Lower leg skin (tissue), 4 donors: ENCODE measurements around the gene BNC2. TPM values are rescaled to one million over a fixed set of nuclear protein-coding genes. Genes with fewer than 3 reads are reported as not detected.
"Not testable (repeated sequence)": the region's sequence is repeated elsewhere in the genome, so short reads cannot be mapped to it uniquely, and the experiment has no call there.

ENCODE experiments used
- DNase-seq, 2 donors: peaks; one replicate each; pipeline ENCODE4 v3.0.0-alpha.2; 2019; ENCODE audit warnings: low spot score in 2 of 2
- H3K4me3 ChIP-seq: fragments of 200-600 bp; sonication (generic); 2 replicates; pipeline ENCODE4 v1.5.1; 2017; ENCODE audit warnings: mild to moderate bottlenecking, low read depth; ENCODE audit not compliant: poor library complexity, severe bottlenecking
- POLR2A ChIP-seq, 2 donors: fragments of 450-650 bp; IDR thresholded peaks; one replicate each; pipeline ENCODE4 v1.6.1; 2016 to 2017; ENCODE audit warnings: antibody characterized with exemption in 2 of 2, mild to moderate bottlenecking in 1 of 2, moderate library complexity in 1 of 2
- WGBS, 2 donors: methylation state at CpG; one replicate each; pipeline ENCODE4 v1.1.5; 2018; 5-methylcytosine and 5-hydroxymethylcytosine counted together
- intact Hi-C: fragments of 100-400 bp; cut with DNase I; formaldehyde crosslinking; loops from one replicate; pipeline ENCODE4 v1.15.0; 2023; ENCODE audit warnings: low total_unique reads
- total RNA-seq, 4 donors: library from RNA; depleted of rRNA; stranded (reverse); fragments of >200 nt; gene quantifications; one replicate each; pipeline ENCODE4 v1.1.0, GENCODE V29; 2016
- TF ChIP-seq, protein P1 (sequence below), 3 donors: fragments of 450-650 bp; IDR thresholded peaks; one replicate each; pipeline ENCODE4 v1.5.1; 2016; ENCODE audit warnings: antibody characterized with exemption in 3 of 3, mild to moderate bottlenecking in 3 of 3, moderate library complexity in 2 of 3

Gene BNC2
- total RNA-seq, 4 donors from 2014 or later: 1.7 to 8.5 (median 3.7) TPM

DNA sequence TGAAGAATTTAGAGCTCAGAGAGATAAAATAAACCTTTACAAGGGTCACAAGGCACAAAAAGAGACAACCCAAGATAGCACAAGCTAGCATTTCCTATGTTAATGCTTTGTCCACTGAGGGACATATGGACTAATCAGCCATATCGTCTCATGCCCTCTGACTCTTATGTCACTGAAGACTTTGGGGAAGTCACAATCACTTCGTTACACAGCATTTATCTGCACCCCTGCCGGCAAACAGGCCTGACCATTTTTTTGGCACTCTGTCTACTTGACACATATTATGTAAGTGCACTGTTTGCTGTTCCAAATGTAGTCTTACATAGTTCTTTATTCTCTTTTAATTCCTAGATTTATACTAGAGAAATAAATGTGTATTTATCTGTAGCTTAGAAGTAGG, 13.9 kb upstream of the BNC2 start:
- no peak overlapping the region for H3K4me3 ChIP-seq
- no peak for TF ChIP-seq POLR2A (IDR thresholded peaks at IDR 0.05)
- TF ChIP-seq, protein P1, sequence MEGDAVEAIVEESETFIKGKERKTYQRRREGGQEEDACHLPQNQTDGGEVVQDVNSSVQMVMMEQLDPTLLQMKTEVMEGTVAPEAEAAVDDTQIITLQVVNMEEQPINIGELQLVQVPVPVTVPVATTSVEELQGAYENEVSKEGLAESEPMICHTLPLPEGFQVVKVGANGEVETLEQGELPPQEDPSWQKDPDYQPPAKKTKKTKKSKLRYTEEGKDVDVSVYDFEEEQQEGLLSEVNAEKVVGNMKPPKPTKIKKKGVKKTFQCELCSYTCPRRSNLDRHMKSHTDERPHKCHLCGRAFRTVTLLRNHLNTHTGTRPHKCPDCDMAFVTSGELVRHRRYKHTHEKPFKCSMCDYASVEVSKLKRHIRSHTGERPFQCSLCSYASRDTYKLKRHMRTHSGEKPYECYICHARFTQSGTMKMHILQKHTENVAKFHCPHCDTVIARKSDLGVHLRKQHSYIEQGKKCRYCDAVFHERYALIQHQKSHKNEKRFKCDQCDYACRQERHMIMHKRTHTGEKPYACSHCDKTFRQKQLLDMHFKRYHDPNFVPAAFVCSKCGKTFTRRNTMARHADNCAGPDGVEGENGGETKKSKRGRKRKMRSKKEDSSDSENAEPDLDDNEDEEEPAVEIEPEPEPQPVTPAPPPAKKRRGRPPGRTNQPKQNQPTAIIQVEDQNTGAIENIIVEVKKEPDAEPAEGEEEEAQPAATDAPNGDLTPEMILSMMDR (IDR thresholded peaks at IDR 0.05): no peak
- intact Hi-C loops: no loop called here
- 60 to 76% methylated on average over 3 of the region's 3 CpGs for WGBS, 2 donors
- no peak for DNase-seq

DNA sequence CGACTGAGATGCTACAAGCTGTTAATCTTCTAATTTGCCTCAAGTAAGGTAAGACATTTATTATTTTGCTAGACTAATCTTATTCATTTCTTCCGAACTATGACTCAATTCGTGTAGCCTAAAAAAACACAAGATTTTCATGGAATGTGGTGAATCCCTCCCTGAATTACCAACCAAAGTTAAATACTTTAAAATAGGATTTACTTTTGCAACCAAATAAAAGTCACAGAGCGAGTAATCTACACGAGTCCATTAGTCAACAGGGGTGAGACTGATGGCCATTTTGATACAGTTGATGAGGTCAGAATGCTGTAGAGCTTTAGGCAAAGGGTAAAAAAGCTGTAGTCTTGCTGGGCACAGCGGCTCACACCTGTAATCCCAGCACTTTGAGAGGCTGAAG, 13.1 kb upstream of the BNC2 start:
- intact Hi-C loops: no loop called here
- DNase-seq: no peak
- TF ChIP-seq, protein P1 (IDR thresholded peaks at IDR 0.05): no peak
- TF ChIP-seq POLR2A (IDR thresholded peaks at IDR 0.05): no peak
- WGBS, 2 donors: 84 to 89% methylated on average over 6 of the region's 6 CpGs
- no peak overlapping the region for H3K4me3 ChIP-seq

- intact Hi-C loops, H3K4me3 ChIP-seq, DNase-seq: not testable (repeated sequence)
- 87 to 90% methylated on average over 6 of the region's 6 CpGs for WGBS, 2 donors
Measured at GRCh38 chr9:16882440-16882839, 12.0 kb upstream of the BNC2 start.

GRCh38 chr9:16879416-16879815, 8.9 kb upstream of the BNC2 start:
- no peak overlapping the region for H3K4me3 ChIP-seq
- 65 to 75% methylated on average over 2 of the region's 2 CpGs for WGBS, 2 donors
- TF ChIP-seq, protein P1 (IDR thresholded peaks at IDR 0.05): no peak
- DNase-seq: no peak
- intact Hi-C loops: no loop called here

DNA sequence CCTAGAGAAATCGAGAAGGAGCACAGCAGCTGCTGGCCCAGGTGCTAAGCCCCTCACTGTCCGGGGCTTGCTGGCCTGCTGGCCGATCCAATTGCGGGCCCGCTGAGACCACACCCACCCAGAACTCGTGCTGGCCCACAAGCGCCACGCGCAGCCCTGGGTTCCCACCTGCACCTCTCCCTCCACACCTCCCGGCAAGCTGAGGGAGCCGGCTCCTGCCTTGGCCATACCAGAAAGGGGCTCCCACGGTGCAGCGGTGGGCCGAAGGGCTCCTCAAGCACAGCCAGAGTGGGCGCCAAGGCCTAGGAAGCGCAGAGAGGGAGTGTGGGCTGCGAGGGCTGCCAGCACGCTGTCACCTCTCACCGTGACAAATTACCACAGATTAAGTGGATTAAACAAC, 6.8 kb upstream of the BNC2 start:
- DNase-seq: no peak
- no peak overlapping the region for H3K4me3 ChIP-seq
- intact Hi-C loops: no loop called here
- WGBS, 2 donors: 92 to 95% methylated on average over 14 to 19 of the region's 19 CpGs
- TF ChIP-seq, protein P1 (IDR thresholded peaks at IDR 0.05): no peak
- TF ChIP-seq POLR2A (IDR thresholded peaks at IDR 0.05): no peak

DNA sequence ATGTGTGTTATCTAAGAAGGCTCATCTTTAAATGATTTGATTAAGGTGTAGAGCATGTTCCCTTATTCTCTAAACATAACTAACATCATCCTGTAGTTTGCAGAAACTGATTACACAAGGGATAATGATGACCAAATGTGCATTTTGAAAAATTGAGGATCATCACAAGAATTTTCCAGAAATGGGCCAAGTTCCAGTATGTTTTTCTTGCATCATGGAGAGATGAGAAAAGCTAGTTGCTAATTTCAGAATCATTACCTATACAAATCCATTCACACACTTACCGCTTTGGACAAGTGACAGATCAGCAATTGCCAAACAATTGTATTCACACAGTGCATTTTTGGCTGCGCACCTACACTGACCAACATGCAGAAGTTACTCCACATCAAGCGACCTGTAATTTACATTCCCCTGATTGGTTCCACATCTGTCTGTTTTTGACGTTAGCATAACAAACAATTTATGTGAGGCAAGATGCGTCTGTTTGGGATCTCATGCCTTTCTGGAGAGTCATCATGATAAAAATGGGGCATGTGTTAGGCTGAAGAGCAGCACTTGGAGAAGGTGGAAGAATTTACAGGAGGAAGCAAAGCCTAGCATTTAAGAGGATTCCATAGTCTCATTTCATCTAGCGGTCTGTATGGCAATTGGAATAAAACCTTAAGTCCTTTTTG, 2.8 kb upstream of the BNC2 start:
- intact Hi-C loops: no loop called here
- H3K4me3 ChIP-seq: no peak overlapping the region
- DNase-seq: no peak
- WGBS, 2 donors: 80 to 83% methylated on average over 6 of the region's 6 CpGs
- no peak for TF ChIP-seq POLR2A (IDR thresholded peaks at IDR 0.05)
- TF ChIP-seq, protein P1 (IDR thresholded peaks at IDR 0.05): no peak
